Smooth muscle cell (in vitro differentiated cells): Measurements from ENCODE around the gene HOXC13. TPM values are rescaled to one million over a fixed set of nuclear protein-coding genes. Genes with fewer than 3 reads are reported as not detected.

Experiments
- DNase-seq: peaks from one replicate; lab custom pipeline; 2025; ENCODE audit not compliant: unreplicated experiment; lab: John Stamatoyannopoulos, UW
- H2AFZ ChIP-seq: fragments of 200-600 bp; sonication (generic); 2 replicates; pipeline ENCODE4 v1.6.0; 2016; ENCODE audit warnings: antibody characterized with exemption, low read depth, mild to moderate bottlenecking
- H3F3A ChIP-seq: fragments of 200-600 bp; sonication (generic); 2 replicates; pipeline ENCODE4 v1.6.0; 2017; ENCODE audit warnings: antibody characterized with exemption, low read depth
- H3K27ac ChIP-seq: fragments of 200-600 bp; sonication (generic); 2 replicates; pipeline ENCODE4 v1.5.1; 2016; ENCODE audit warnings: low read depth, mild to moderate bottlenecking
- H3K27me3 ChIP-seq: fragments of 200-600 bp; sonication (generic); 2 replicates; pipeline ENCODE4 v1.6.1; 2016; ENCODE audit warnings: low read depth, mild to moderate bottlenecking
- H3K36me3 ChIP-seq: fragments of 200-600 bp; sonication (generic); 2 replicates; pipeline ENCODE4 v1.5.1; 2016; ENCODE audit warnings: low read depth
- H3K4me1 ChIP-seq: fragments of 200-600 bp; sonication (generic); 2 replicates; pipeline ENCODE4 v1.5.1; 2016; ENCODE audit warnings: low read depth
- H3K4me2 ChIP-seq: fragments of 200-600 bp; sonication (generic); 2 replicates; pipeline ENCODE4 v1.6.0; 2016; ENCODE audit warnings: mild to moderate bottlenecking
- H3K4me3 ChIP-seq: fragments of 200-600 bp; sonication (generic); 2 replicates; pipeline ENCODE4 v1.5.1; 2016; ENCODE audit warnings: mild to moderate bottlenecking
- H3K79me2 ChIP-seq: fragments of 200-600 bp; sonication (generic); 2 replicates; pipeline ENCODE4 v1.6.0; 2016; ENCODE audit warnings: low read depth, mild to moderate bottlenecking
- H3K9ac ChIP-seq: fragments of 200-600 bp; sonication (generic); 2 replicates; pipeline ENCODE4 v1.6.0; 2016; ENCODE audit warnings: low read depth
- H3K9me3 ChIP-seq: fragments of 200-600 bp; sonication (generic); replicated peaks from 2 replicates; pipeline ENCODE4 v1.5.1; 2016; ENCODE audit warnings: low read depth
- H4K20me1 ChIP-seq: fragments of 200-600 bp; sonication (generic); 2 replicates; pipeline ENCODE4 v1.6.0; 2016; ENCODE audit warnings: low read depth
- CTCF ChIP-seq: fragments of 200-600 bp; sonication (generic); IDR thresholded peaks from 2 replicates; pipeline ENCODE4 v1.5.1; 2017; ENCODE audit warnings: borderline replicate concordance, mild to moderate bottlenecking, antibody characterized with exemption; ENCODE audit not compliant: insufficient read depth, poor library complexity, severe bottlenecking
- WGBS: methylation state at CpG from one replicate; pipeline ENCODE4 v1.1.7; 2016; ENCODE audit warnings: low lambda C conversion rate; 5-methylcytosine and 5-hydroxymethylcytosine counted together
- polyA plus RNA-seq: library from polyadenylated mRNA; unstranded; fragments of >200 nt; fragmentation: Nextera tagmentation; extraction: Ambion mirVana; gene quantifications from 2 replicates; pipeline ENCODE4 v1.2.1, GENCODE V29; 2016
- total RNA-seq: library from RNA; depleted of rRNA; stranded (reverse); fragments of >200 nt; gene quantifications from 2 replicates; pipeline ENCODE4 v1.2.3, GENCODE V29; 2014

HOXC13 gene
- total and polyA plus RNA-seq, 2 experiments from 2014 or later: 2.2 to 3.6 TPM

GRCh38 chr12:53939141-53940108, 794 bp downstream of the HOXC13 start:
- Histone ChIP-seq H4K20me1 (no peaks in the 10 kb centered on the region), H3K36me3 (no peaks in the 10 kb centered on the region), H3F3A (no peaks in the 10 kb centered on the region), H3K4me1 (peaks cover 6% of the 10 kb centered on the region), H3K79me2 (no peaks in the 10 kb centered on the region), H3K4me2 (peak overlapping the region; percentile 71), H2AFZ (no peak overlapping the region), H3K27ac (no peak overlapping the region), H3K27me3 (peaks cover 100% of the 10 kb centered on the region), H3K4me3 (peak overlapping the region; percentile 42), H3K9me3 (no peaks in the 10 kb centered on the region), H3K9ac (no peak overlapping the region)
- no peak for DNase-seq
- TF ChIP-seq CTCF: no peak
- 10% methylated on average over 58 of the region's 91 CpGs for WGBS

DNA sequence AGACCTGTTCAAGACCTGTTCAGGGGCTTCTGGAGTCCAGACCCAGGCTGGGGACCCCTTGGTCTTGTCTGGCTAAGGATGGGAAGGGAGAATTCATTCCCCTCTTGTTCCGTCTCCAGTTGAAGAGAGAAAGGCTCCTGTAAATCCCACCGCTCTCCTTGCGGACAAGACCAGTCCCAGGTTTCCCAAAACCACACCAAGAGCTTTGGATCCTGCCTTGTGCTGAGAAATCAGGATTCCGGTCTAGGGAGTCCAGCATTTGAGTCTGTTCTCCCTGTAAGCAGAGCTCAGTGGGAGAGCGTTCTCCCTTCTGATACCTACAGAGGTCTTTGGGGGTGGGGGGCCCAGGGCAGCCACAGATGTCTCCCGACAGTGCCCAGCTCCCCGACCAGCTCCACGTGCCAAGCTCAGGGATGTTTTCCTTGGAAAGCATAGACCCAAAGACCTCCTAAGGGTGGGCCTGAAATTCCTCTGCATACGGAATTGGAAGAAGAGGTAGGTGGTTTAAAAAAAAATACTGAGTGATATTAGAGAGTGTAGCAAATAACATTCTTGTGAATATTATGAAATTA, 1.9 kb downstream of the HOXC13 start:
- no peaks in the 10 kb centered on the region for H3K36me3 ChIP-seq
- H3K4me1 ChIP-seq: peaks cover 3% of the 10 kb centered on the region
- H3K9ac ChIP-seq: no peak overlapping the region
- DNase-seq: no peak
- no peaks in the 10 kb centered on the region for H3K79me2 ChIP-seq
- no peaks in the 10 kb centered on the region for H4K20me1 ChIP-seq
- peaks cover 100% of the 10 kb centered on the region for H3K27me3 ChIP-seq
- no peaks in the 10 kb centered on the region for H3K9me3 ChIP-seq
- WGBS: 26% methylated on average over 9 of the region's 9 CpGs
- no peak for TF ChIP-seq CTCF
- H3K4me3 ChIP-seq: peak overlapping the region; percentile 42
- H3K4me2 ChIP-seq: peak overlapping the region; percentile 71
- no peak overlapping the region for H3K27ac ChIP-seq
- no peak overlapping the region for H2AFZ ChIP-seq
- no peaks in the 10 kb centered on the region for H3F3A ChIP-seq

GRCh38 chr12:53941187-53941586, 2.6 kb downstream of the HOXC13 start:
- H3K27me3 ChIP-seq: peaks cover 100% of the 10 kb centered on the region
- no peak overlapping the region for H3K4me3 ChIP-seq
- no peaks in the 10 kb centered on the region for H3K9me3 ChIP-seq
- H4K20me1 ChIP-seq: no peaks in the 10 kb centered on the region
- no peaks in the 10 kb centered on the region for H3K4me1 ChIP-seq
- peak overlapping the region; percentile 9 for H3K4me2 ChIP-seq
- no peak for TF ChIP-seq CTCF
- DNase-seq: no peak
- no peak overlapping the region for H2AFZ ChIP-seq
- H3K79me2 ChIP-seq: no peaks in the 10 kb centered on the region
- H3K27ac ChIP-seq: no peak overlapping the region
- no peak overlapping the region for H3K9ac ChIP-seq
- no peaks in the 10 kb centered on the region for H3F3A ChIP-seq
- no peaks in the 10 kb centered on the region for H3K36me3 ChIP-seq
